Aorta (tissue), 5 donors: ENCODE measurements around the gene SLC51A. TPM values are rescaled to one million over a fixed set of nuclear protein-coding genes. Genes with fewer than 3 reads are reported as not detected.

Source experiments
- ATAC-seq: fragments of 200-7000 bp; cut with Tn5 transposase; one replicate; pipeline ENCODE4 v1.9.1; 2022; ENCODE audit warnings: moderate library complexity; ENCODE audit not compliant: low FRiP score
- DNase-seq, 2 donors: peaks; one replicate each; pipeline ENCODE4 v3.0.0-alpha.2; 2020
- H3K27ac ChIP-seq, 2 donors: one replicate each; pipeline ENCODE4 v1.5.1; 2013; ENCODE audit warnings: low read length in 2 of 2, mild to moderate bottlenecking in 2 of 2, moderate library complexity in 2 of 2, control low read depth in 1 of 2, inconsistent platforms in 1 of 2, low read depth in 1 of 2
- H3K27me3 ChIP-seq, 2 donors: one replicate each; pipeline ENCODE4 v1.6.1; 2013; ENCODE audit warnings: control low read depth in 1 of 2, low read length in 1 of 2, mild to moderate bottlenecking in 1 of 2, moderate library complexity in 1 of 2; ENCODE audit not compliant: insufficient read depth in 2 of 2, control insufficient read depth in 1 of 2
- H3K36me3 ChIP-seq, 2 donors: one replicate each; pipeline ENCODE4 v1.6.1; 2013; ENCODE audit warnings: control low read depth in 1 of 2, low read length in 1 of 2, mild to moderate bottlenecking in 1 of 2; ENCODE audit not compliant: insufficient read depth in 2 of 2, control insufficient read depth in 1 of 2
- H3K4me1 ChIP-seq, 2 donors: one replicate each; pipeline ENCODE4 v1.6.1; 2013; ENCODE audit warnings: low read length in 2 of 2, control low read depth in 1 of 2, mild to moderate bottlenecking in 1 of 2, moderate library complexity in 1 of 2; ENCODE audit not compliant: insufficient read depth in 2 of 2, control insufficient read depth in 1 of 2
- H3K4me3 ChIP-seq, 2 donors: one replicate each; pipeline ENCODE4 v1.5.1; 2013; ENCODE audit warnings: low read length in 2 of 2, control low read depth in 1 of 2, mild to moderate bottlenecking in 1 of 2
- H3K9me3 ChIP-seq: one replicate; pipeline ENCODE4 v1.6.1; 2013; ENCODE audit warnings: mild to moderate bottlenecking, low read length; ENCODE audit not compliant: control insufficient read depth
- WGBS, 2 donors: extraction: QIAGEN DNeasy Blood & Tissue Kit; methylation state at CpG; one replicate each; pipeline ENCODE4 v1.1.7; 2013; 5-methylcytosine and 5-hydroxymethylcytosine counted together
- intact Hi-C, 2 donors: fragments of 100-400 bp; cut with DNase I; formaldehyde crosslinking; loops; one replicate each; pipeline versions ENCODE4 v1.14.2 to v1.15.0; 2022
- polyA plus RNA-seq, 2 donors: library from polyadenylated mRNA; stranded (reverse); fragments of 200-250 nt; gene quantifications; one replicate each; pipeline ENCODE4 v1.2.3, GENCODE V29; 2013
- total RNA-seq, 2 donors: library from RNA; stranded (reverse); fragmentation: NEBNext Ultra II Directional; extraction: Animal tissue kit (Norgen Biotek cat#: 25700); gene quantifications; one replicate each; pipeline ENCODE4 v1.2.1, GENCODE V29; 2021
- donor health status: healthy with polysubstance abuse.
- donor health status: Bipolar disorder and iron deficiency.
- donor health status: DM: no; HTN: no; CAD: no.
- donor health status: DM: no; HTN: no; CAD: no.
- donor health status: DM: yes; HTN: yes; CAD: no.

SLC51A gene
- total and polyA plus RNA-seq, 4 donors = 0.49 to 10.6 TPM; not detected in 2

GRCh38 chr3:196189566-196190347 lies 26.6 kb upstream of the SLC51A start:
- H3K27ac ChIP-seq = no peak overlapping the region
- WGBS, 2 donors = 90 to 91% methylated on average over 15 to 16 of the region's 16 CpGs
- no peaks in the 10 kb centered on the region for H3K9me3 ChIP-seq
- no peak overlapping the region for H3K4me3 ChIP-seq
- no peaks in the 10 kb centered on the region for H3K36me3 ChIP-seq
- H3K27me3 ChIP-seq = no peaks in the 10 kb centered on the region
- intact Hi-C loops = no loop called here
- no peaks in the 10 kb centered on the region for H3K4me1 ChIP-seq
- no peak for DNase-seq
- no peak for ATAC-seq

- ATAC-seq (no peak), DNase-seq (peak in 1 of 2 donors; percentile 66)
- no peaks in the 10 kb centered on the region for H3K27me3 ChIP-seq
- H3K36me3 ChIP-seq = no peaks in the 10 kb centered on the region
- WGBS, 2 donors = 91 to 93% methylated on average over 10 to 11 of the region's 11 CpGs
- no peaks in the 10 kb centered on the region for H3K4me1 ChIP-seq
- H3K9me3 ChIP-seq = no peaks in the 10 kb centered on the region
- intact Hi-C loops = no loop called here
- no peak overlapping the region for H3K27ac ChIP-seq
- no peak overlapping the region for H3K4me3 ChIP-seq
Observed at GRCh38 chr3:196192036-196192523, 24.3 kb upstream of the SLC51A start.

GRCh38 chr3:196192524-196193051 lies 23.7 kb upstream of the SLC51A start:
- intact Hi-C loops = no loop called here
- ATAC-seq (no peak), DNase-seq (no peak)
- Histone ChIP-seq H3K36me3 (no peaks in the 10 kb centered on the region), H3K27ac (no peak overlapping the region), H3K4me1 (no peaks in the 10 kb centered on the region), H3K4me3 (no peak overlapping the region), H3K27me3 (no peaks in the 10 kb centered on the region), H3K9me3 (no peaks in the 10 kb centered on the region)
- WGBS, 2 donors = 76% methylated on average over 14 of the region's 14 CpGs

GRCh38 chr3:196193133-196193735 lies 23.1 kb upstream of the SLC51A start:
- WGBS, 2 donors = 74 to 78% methylated on average over 15 of the region's 15 CpGs
- Histone ChIP-seq H3K27ac (no peak overlapping the region), H3K4me1 (no peaks in the 10 kb centered on the region), H3K27me3 (no peaks in the 10 kb centered on the region), H3K9me3 (no peaks in the 10 kb centered on the region), H3K4me3 (no peak overlapping the region), H3K36me3 (no peaks in the 10 kb centered on the region)
- ATAC-seq (no peak), DNase-seq (no peak)
- intact Hi-C loops = no loop called here

GRCh38 chr3:196193736-196194541 lies 22.4 kb upstream of the SLC51A start:
- ATAC-seq = peak; percentile 36
- H3K27me3 ChIP-seq = no peaks in the 10 kb centered on the region
- intact Hi-C loops = no loop called here
- H3K4me1 ChIP-seq = no peaks in the 10 kb centered on the region
- DNase-seq = peak in 1 of 2 donors; percentile 86
- no peak overlapping the region for H3K4me3 ChIP-seq
- no peaks in the 10 kb centered on the region for H3K36me3 ChIP-seq
- no peaks in the 10 kb centered on the region for H3K9me3 ChIP-seq
- H3K27ac ChIP-seq = no peak overlapping the region
- 40 to 50% methylated on average over 13 of the region's 13 CpGs for WGBS, 2 donors

- 91 to 92% methylated on average over 5 of the region's 5 CpGs for WGBS, 2 donors
- no peak for ATAC-seq
- no peak for DNase-seq
- Histone ChIP-seq H3K27ac (no peak overlapping the region), H3K9me3 (no peaks in the 10 kb centered on the region), H3K36me3 (no peaks in the 10 kb centered on the region), H3K27me3 (no peaks in the 10 kb centered on the region), H3K4me3 (no peak overlapping the region), H3K4me1 (no peaks in the 10 kb centered on the region)
- intact Hi-C loops = no loop called here
Observed at GRCh38 chr3:196194542-196194915, 21.8 kb upstream of the SLC51A start.

- no peak for ATAC-seq
- DNase-seq = no peak
- intact Hi-C loops = loop anchor here (2.0 to 5.0 kb wide), 2 partner anchors 123 kb away; no protein-coding TSS in a partner anchor
- 94% methylated on average over 14 of the region's 14 CpGs for WGBS, 2 donors
- no peaks in the 10 kb centered on the region for H3K36me3 ChIP-seq
- H3K9me3 ChIP-seq = no peaks in the 10 kb centered on the region
- no peaks in the 10 kb centered on the region for H3K4me1 ChIP-seq
- no peak overlapping the region for H3K27ac ChIP-seq
- H3K27me3 ChIP-seq = no peaks in the 10 kb centered on the region
- H3K4me3 ChIP-seq = no peak overlapping the region
Observed at GRCh38 chr3:196195664-196196265, 20.6 kb upstream of the SLC51A start.

- intact Hi-C loops = loop anchor here (2.0 to 5.0 kb wide), 2 partner anchors 125 kb away; no protein-coding TSS in a partner anchor
- no peak for ATAC-seq
- no peak for DNase-seq
- H3K9me3 ChIP-seq = no peaks in the 10 kb centered on the region
- H3K4me3 ChIP-seq = no peak overlapping the region
- no peak overlapping the region for H3K27ac ChIP-seq
- no peaks in the 10 kb centered on the region for H3K36me3 ChIP-seq
- no peaks in the 10 kb centered on the region for H3K27me3 ChIP-seq
- no peaks in the 10 kb centered on the region for H3K4me1 ChIP-seq
- WGBS, 2 donors = 86 to 91% methylated on average over 13 to 17 of the region's 17 CpGs
Observed at GRCh38 chr3:196197524-196197923, 18.8 kb upstream of the SLC51A start.
